ENCODE results near the gene NIPA2.

Gene NIPA2

GRCh38 chr15:22902981-22903380 lies 64.5 kb downstream of the NIPA2 start:
- no peak for DNase-seq (ENCODE audit: low read depth in 2 of 2)

- no peak for DNase-seq (ENCODE audit: low read depth in 2 of 2)
Measured at GRCh38 chr15:22903427-22903826, 65.0 kb downstream of the NIPA2 start.

DNA sequence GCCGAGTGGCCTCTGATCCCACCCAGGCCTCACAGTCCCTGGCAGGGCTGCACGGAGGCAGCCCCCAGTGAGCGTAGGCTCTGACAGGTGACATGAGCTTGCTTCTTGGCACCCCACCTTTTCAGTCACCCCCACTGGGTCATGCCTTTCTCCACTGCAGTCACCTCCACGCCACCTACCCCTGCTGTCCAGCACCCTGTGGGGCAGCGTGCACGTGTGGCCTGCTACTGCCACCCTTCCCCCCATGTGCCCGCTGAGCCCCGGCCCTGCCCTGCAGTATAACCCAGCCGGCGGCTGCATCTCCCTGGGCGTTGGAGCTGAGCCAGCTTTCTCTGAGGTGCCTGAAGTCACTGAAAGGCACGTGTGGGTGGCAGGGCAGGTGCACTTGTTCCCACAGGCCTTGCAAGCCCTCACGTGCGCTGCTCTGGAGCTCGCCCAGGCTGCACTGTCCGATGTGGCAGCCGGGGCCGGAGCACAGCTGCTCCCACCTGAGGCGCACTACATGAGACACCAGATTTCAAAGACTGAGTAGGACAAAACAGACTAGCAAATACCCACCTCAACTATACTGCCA lies 65.6 kb downstream of the NIPA2 start:
- DNase-seq (ENCODE audit: low read depth in 2 of 2), result no peak

- no peak for DNase-seq (ENCODE audit: low read depth in 2 of 2)
Measured at GRCh38 chr15:22904736-22905135, 66.3 kb downstream of the NIPA2 start.

- DNase-seq (ENCODE audit: low read depth in 2 of 2), result no peak
Measured at GRCh38 chr15:22907161-22907950, 68.9 kb downstream of the NIPA2 start.

- no peak for DNase-seq (ENCODE audit: low read depth in 2 of 2)
Measured at GRCh38 chr15:22908830-22909229, 70.4 kb downstream of the NIPA2 start.

- DNase-seq (ENCODE audit: low read depth in 2 of 2), result no peak
Measured at GRCh38 chr15:22911306-22911705, 72.8 kb downstream of the NIPA2 start.

DNA sequence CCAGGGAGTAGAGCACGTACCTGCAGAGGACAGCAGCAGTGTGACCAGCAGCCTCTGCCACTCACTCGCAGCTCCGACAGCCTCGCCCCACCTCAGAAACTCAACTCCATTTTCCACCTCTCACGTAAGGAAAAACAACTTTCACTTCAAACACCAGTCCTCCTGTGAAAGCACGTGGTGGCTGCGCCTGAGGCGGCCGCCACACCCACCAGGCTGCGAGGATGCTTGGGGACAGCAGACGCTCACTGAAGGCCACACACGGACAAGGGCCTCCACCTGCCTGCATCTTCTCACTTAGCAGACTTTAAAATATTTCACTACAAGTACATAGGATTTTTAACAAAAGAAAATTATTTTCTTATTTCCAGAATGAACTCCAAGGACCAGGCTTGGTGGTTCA lies 73.8 kb downstream of the NIPA2 start:
- DNase-seq (ENCODE audit: low read depth in 2 of 2), result no peak

- no peak for DNase-seq (ENCODE audit: low read depth in 2 of 2)
Measured at GRCh38 chr15:22913646-22914380, 75.3 kb downstream of the NIPA2 start.

GRCh38 chr15:22915866-22916515 lies 77.5 kb downstream of the NIPA2 start:
- no peak for DNase-seq (ENCODE audit: low read depth in 2 of 2)

GRCh38 chr15:22916606-22917350 lies 78.3 kb downstream of the NIPA2 start:
- DNase-seq (ENCODE audit: low read depth in 2 of 2), result no peak

DNA sequence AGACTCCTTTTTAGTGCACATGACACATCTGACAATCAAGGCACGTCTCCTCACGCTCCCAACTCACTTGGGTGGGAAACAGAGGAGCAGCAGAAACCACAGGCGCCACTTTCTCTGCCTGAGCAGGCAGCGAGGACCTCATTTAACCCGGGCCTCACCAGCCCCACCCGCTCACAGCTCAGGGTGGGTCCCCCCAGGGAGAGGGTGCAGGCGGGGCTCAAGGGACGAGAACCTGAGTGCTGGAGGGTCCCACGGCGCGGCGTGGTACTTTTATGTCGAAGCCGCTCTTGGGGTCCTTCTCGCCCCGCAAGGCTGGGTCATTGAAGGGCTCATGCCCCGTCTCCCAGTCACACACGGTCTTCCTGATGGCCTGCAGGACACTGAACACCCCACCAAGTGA lies 79.1 kb downstream of the NIPA2 start:
- no peak for DNase-seq (ENCODE audit: low read depth in 2 of 2)
